H1 (cell line): ENCODE measurements around the gene ARMC12.

Source experiments
- HDAC2 ChIP-seq, 2 experiments: fragments of 300-600 bp in 1 of 2; sonication (generic) in 1 of 2; IDR thresholded peaks; 2 replicates each; pipeline ENCODE4 v1.6.1; 2011 to 2012; ENCODE audit warnings: low read depth in 2 of 2, low read length in 2 of 2, mild to moderate bottlenecking in 2 of 2, moderate library complexity in 2 of 2, borderline replicate concordance in 1 of 2, inconsistent platforms in 1 of 2
- RNF2 ChIP-seq: fragments of 200-900, 300-1000 bp; sonication (generic); IDR thresholded peaks from 2 replicates; pipeline ENCODE4 v1.7.1; 2016; ENCODE audit warnings: borderline replicate concordance, low read depth, mild to moderate bottlenecking, antibody characterized with exemption, low read length; ENCODE audit not compliant: poor library complexity, severe bottlenecking; ENCODE audit errors: missing control alignments
- YY1 ChIP-seq: IDR thresholded peaks from 2 replicates; pipeline ENCODE4 v1.6.1; 2011; ENCODE audit warnings: low read depth, mild to moderate bottlenecking, low read length
- TF ChIP-seq, protein P1 (sequence below), 3 experiments: IDR thresholded peaks; 1 replicate in 2 of 3; 2 replicates in 1 of 3; pipeline versions ENCODE4 v1.5.1 to v1.6.1; 2011; ENCODE audit warnings: low read length in 3 of 3, mild to moderate bottlenecking in 3 of 3, inconsistent platforms in 2 of 3, low read depth in 1 of 3, moderate library complexity in 1 of 3; ENCODE audit not compliant: insufficient read depth in 1 of 3; ENCODE audit errors: control extremely low read depth in 1 of 3

GRCh38 chr6:35723587-35723986 is 13.2 kb upstream of the ARMC12 start:
- no peak for TF ChIP-seq HDAC2 (IDR thresholded peaks at IDR 0.05; ENCODE audit: borderline replicate concordance in 1 of 2, low read depth in 2 of 2, low read length in 2 of 2)
- TF ChIP-seq YY1, result no peak
- TF ChIP-seq RNF2, result no peak
- TF ChIP-seq, protein P1, sequence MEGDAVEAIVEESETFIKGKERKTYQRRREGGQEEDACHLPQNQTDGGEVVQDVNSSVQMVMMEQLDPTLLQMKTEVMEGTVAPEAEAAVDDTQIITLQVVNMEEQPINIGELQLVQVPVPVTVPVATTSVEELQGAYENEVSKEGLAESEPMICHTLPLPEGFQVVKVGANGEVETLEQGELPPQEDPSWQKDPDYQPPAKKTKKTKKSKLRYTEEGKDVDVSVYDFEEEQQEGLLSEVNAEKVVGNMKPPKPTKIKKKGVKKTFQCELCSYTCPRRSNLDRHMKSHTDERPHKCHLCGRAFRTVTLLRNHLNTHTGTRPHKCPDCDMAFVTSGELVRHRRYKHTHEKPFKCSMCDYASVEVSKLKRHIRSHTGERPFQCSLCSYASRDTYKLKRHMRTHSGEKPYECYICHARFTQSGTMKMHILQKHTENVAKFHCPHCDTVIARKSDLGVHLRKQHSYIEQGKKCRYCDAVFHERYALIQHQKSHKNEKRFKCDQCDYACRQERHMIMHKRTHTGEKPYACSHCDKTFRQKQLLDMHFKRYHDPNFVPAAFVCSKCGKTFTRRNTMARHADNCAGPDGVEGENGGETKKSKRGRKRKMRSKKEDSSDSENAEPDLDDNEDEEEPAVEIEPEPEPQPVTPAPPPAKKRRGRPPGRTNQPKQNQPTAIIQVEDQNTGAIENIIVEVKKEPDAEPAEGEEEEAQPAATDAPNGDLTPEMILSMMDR (IDR thresholded peaks at IDR 0.05; ENCODE audit: control extremely low read depth in 1 of 3, insufficient read depth in 1 of 3, low read depth in 1 of 3, low read length in 3 of 3), result no peak
